GM21529 (cell line): ENCODE data around the gene USP36.

Experiments used
- ATAC-seq: cut with Tn5 transposase; IDR thresholded peaks from one replicate; pipeline ENCODE4 v1.9.1; 2021; ENCODE audit not compliant: unreplicated experiment

USP36 gene

GRCh38 chr17:78818152-78818846, 22.3 kb downstream of the USP36 start:
- no peak for ATAC-seq

DNA sequence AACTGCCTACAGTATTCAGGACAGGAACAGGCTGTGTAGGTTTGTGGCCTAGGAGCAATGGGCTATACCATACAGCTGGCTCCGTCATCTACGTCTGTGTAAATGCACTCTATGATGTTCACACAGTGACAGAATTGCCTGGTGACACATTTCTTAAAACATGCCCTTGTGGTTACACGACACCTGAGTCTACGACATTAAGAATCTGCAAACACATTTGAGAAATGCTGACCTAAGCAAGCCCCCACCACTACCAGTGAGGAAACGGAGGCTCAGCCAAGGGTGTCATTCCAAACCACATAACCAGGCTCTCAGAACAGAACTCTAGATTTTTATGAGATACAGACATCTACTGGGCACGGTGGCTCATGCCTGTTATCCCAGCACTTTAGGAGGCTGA, 23.5 kb downstream of the USP36 start:
- ATAC-seq = no peak

- no peak for ATAC-seq
Observed at GRCh38 chr17:78815696-78816095, 24.9 kb downstream of the USP36 start.

- ATAC-seq = no peak
Observed at GRCh38 chr17:78812855-78813254, 27.8 kb downstream of the USP36 start.

DNA sequence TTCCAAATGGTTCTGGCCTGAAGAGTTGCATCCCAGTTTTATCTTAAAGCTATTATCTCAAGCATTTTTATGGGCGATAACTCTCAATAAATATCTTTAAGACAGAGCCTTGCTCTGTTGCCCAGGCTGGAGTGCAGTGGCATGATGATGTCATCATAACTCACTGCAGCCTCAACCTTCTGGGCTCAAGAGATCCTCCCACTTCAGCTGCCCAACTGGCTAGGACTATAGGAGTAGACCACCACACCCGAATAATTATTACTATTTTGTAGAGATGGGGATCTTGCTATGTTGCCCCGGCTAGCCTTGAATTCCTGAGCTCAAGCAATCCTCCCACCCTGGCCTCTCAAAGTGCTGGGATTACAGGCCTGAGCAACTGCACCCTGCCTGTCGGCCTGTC, 32.5 kb downstream of the USP36 start:
- no peak for ATAC-seq

- no peak for ATAC-seq
Observed at GRCh38 chr17:78806451-78806850, 34.2 kb downstream of the USP36 start.

DNA sequence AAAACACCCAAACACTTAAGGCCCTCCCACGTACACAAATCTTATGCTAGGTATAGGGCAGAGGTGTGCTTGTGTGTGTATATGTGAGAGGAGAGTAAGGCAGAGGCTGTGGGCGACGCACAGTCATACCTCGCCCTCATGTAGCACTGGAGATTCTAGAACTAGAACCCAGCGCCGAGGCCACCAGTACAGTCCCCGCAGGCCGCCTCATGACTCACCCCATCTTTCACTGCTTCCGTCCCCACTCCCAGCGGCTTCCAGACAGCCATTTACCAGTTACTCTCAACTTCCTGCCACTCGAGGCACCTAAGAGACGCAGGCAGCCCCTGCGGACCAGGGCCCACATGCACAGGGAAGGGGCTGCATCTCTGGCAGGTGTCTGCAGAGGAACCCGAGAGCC, 35.3 kb downstream of the USP36 start:
- ATAC-seq = no peak

GRCh38 chr17:78804777-78805176, 35.8 kb downstream of the USP36 start:
- ATAC-seq = no peak

GRCh38 chr17:78803186-78803845, 37.3 kb downstream of the USP36 start:
- no peak for ATAC-seq

- ATAC-seq = no peak
Observed at GRCh38 chr17:78802459-78802858, 38.2 kb downstream of the USP36 start.

DNA sequence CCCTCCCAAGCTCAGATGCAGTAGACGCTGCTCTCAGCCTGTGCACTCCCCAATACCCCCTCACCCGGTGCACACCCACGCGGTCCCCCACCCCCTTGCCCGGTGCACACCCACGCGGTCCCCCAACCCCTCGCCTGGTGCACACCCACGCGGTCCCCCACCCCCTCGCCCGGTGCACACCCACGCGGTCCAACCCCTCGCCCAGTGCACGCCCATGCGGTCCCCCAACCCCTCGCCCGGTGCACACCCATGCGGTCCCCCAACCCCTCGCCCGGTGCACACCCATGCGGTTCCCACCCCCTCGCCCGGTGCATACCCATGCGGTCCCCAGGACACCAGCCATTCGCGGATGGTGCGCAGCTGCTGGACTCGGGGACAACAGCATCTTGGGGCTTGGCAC, 38.6 kb downstream of the USP36 start:
- ATAC-seq = no peak

DNA sequence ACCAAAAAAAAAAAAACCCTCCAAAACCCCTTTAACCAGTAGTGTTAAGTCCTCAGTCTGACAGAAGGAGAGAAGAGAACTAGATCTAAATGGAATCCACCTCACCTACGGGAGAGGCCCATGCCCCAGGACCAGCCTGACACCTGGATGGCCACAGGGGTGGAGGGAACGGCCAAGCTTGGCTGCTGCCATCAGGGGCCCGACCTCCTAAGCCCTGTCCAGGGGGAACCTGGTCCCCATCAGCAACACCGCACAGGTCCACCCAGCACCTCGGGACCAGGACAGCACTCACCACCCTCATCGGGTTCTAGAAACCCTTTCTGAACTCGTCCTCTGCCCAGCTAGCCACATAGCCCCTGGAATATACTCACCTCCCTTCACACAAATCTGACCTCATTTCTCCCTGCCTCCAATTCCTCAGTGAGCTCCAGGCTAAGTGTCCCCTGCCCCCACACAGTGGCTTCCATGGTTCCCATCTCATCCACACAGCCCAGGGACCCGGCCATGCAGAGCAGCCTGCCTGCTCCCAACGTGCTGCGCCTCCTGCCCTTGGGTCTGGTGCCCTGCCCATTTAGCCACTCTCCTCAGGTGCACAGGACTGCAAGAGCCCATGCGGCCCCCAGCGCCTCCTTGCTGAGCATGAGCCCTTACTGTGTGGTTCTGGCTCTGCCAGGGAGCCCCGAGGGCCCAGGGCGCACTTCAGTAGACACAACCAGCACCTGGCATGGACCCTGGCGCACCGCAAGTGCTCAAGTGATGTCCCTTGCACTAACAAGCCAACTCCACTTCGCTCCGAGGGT, 40.3 kb downstream of the USP36 start:
- no peak for ATAC-seq

GRCh38 chr17:78798695-78799559, 41.7 kb downstream of the USP36 start:
- no peak for ATAC-seq

DNA sequence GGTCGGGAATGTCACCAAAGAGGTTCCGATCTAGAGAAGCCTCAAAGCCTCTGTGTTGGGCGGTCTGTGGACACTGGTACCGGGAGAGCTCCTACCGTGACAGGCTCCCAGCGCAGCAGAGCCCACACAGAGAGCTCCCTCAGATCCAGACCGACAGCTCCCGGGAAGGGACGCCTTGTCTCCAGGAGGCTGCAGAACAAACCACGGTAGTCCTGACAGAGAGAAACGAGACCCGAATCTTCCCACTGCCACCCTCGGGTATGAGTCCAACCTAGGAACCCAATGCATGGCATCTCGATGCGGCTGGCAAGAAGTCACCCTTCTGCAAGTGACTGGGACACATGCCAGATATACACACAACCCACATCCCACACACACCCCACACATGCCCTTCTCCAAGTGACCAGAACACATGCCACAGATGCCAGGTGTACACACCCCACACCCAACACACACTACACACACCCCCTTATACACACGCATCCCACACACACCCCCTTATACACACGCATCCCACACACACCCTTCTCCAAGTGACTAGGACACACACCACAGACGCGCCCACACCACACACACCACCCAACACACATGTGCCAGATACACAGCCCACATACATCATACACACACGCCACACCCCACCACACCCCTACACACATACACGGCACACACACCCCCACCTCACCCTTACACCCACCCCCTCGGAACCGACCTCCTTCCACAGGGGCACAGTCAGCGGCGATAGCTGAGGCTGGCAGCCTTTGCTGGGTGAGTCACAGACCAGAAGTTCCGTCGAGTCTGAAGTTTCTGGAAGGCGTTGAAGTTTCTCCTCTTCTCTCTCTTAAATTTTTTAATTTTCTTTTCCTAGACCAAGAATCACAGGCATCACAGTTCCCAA, 42.7 kb downstream of the USP36 start:
- no peak for ATAC-seq

GRCh38 chr17:78797213-78797612, 43.4 kb downstream of the USP36 start:
- no peak for ATAC-seq

DNA sequence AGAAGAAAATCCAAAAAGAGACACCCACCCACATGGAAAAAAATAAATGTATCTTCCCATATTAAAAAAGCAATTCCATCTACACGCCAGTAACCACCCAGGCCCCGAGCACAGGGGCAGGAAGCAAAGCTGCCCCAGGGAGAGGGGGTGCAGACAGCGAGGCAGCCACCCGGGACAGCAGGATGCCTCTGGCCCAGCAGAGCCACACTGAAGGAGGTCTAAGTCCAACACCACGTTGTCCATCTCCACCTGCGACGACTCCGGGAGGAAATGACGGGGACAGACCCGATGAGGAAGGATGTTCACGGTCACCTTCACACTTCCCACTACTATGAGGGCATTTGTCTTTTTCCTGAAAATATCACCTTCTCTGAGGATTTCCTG, 44.1 kb downstream of the USP36 start:
- no peak for ATAC-seq

DNA sequence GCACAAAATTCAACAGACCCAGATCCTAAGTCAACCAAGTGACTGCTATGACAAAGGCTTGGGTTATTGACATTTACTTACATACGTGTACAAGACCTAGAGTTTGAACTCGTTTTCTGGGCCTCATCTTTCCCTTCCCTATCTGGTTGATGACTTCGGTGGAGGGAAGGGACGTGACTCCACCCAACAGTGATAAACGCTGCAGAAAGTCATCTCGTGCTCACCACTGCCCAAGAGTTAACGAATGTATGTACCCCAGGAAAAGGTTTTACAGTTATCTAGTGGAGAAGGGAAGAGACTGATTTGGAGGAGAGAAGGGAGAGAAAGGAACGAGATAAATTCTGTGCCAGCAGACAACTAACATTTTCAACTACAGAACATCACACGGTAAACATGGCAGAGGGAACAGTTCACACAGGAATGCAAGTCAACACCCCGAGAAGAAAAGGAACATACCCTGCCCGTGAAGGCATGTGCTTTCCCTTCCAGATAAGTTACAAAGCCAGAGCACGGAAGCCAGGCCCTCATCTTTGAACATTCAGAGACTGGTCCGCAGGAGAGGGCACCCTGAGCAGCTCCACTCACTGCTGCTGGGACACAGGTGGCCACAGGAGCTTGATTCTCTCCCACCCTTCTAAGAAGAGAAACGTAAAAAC, 44.6 kb downstream of the USP36 start:
- no peak for ATAC-seq

DNA sequence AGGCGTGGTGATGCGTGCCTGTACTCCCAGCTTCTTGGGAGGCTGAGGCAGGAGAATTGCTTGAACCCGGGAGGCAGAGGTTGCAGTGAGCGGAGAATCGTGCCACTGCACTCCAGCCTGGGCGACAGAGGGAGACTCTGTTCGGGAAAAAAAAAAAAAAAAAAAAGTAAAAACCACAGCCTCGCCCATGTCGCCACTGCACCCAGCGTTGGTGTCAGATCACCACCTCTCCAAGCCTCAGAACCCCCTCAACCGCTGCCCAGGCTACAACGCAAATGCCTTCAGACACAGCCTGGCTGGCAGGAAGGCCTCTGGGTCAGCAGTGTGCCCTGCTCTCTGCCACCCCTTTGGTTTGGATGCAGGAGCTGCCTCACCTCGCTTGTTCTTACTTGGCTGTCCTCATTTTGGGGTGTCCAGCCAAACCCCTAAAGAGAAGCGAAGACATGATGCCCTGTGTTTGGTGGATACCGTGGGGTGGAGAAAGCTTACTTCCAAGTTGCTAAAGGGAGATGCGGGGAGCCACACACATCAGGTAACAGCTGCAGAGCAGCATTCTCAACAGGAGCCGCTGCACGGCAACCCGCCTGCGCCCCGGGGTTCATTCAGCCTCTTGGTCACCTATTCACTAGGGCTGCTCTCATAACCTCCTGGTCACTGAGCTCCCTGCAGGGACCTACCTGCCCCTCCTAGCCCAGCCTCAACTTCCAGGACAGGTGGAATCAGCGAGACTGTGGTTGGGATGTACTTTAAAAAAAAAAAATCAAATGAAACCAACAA, 45.6 kb downstream of the USP36 start:
- no peak for ATAC-seq

GRCh38 chr17:78794399-78794798, 46.2 kb downstream of the USP36 start:
- ATAC-seq = no peak
